Eye (tissue), 1 donor: Measurements from ENCODE around the gene IL17RD.

Source experiments
- DNase-seq: peaks from one replicate; pipeline ENCODE4 v3.0.0-alpha.2; 2015

Gene IL17RD

DNA sequence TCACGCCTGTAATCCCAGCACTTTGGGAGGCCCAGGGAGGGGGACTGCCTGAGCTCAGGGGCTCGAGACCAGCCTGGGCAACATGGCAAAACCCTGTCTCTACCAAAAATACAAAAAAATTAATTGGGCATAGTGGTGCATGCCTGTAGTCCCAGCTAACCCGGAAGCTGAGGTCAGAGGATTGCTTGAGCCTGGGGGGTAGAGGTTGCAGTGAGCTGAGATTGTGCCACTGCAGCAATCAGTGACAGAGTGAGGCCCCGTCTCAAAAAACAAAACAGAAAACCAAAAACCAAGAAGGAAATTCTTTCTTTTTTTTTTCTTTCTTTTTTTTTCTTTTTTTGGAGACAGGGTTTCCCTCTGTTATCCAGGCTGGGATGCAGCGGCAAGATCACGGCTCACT is 101.2 kb downstream of the IL17RD start:
- no peak for DNase-seq

DNA sequence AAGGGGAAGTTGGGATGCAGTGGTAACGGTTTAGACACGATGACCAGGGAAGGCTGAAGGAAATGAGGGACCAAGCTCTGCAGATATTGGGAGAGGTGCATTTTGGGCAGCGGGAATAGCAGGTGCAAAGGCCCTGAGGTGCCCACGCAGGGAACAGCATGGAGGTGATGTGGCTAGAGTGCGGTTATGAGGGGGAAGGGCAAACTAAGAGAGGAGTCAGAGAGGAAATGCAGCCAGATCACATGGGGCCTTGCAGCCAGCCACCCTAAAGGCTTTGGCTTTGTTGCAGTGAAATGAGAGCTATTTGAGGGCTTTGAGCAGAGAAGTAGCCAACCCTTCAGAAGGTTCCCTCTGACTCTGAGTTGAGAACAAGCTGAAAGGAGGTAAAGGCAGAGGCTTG is 102.1 kb downstream of the IL17RD start:
- no peak for DNase-seq

DNA sequence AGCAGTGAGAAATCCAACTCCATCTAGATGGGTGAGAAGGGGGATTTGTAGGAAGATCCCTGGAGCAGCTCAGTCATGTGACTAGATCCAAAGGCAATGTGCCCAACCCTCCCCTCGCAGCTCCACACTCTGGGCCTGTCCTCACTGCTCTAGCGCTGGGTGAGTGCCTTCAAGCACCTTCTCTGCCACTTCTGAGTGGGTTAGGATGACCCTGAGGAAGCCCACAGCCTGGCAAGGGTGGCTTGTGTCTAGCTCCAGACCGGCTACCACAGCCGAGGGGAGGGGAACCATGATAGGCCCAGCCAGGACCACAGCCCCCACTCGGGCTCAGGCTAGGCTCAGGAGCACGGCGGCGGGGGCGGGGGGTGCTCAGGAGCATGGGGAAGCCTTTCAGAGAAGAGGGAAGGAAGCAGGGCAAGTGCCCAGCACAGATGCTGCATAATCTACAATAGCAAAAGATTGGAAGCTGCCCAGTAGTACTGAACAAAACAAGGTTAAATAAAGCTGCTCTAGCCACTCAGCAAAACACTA is 103.0 kb downstream of the IL17RD start:
- DNase-seq = no peak

DNA sequence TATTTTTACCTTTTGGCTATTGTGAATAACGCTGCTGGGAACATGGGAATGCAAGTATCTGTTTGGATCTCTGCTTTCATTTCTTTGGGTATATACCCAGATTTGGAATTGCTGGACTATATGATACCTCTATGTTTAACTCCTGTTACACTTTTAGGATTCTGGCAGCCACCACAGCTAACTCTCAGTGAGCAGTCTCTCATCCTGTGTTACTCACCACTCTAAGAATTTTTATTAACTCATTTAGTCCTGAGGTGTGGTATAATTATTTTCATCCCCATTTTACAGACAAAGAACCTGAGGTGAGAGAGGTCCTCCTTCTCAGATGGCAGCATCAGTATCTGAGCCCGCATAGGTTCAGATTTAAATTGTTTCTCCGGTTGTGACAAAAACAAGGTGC is 103.6 kb downstream of the IL17RD start:
- DNase-seq = no peak

DNA sequence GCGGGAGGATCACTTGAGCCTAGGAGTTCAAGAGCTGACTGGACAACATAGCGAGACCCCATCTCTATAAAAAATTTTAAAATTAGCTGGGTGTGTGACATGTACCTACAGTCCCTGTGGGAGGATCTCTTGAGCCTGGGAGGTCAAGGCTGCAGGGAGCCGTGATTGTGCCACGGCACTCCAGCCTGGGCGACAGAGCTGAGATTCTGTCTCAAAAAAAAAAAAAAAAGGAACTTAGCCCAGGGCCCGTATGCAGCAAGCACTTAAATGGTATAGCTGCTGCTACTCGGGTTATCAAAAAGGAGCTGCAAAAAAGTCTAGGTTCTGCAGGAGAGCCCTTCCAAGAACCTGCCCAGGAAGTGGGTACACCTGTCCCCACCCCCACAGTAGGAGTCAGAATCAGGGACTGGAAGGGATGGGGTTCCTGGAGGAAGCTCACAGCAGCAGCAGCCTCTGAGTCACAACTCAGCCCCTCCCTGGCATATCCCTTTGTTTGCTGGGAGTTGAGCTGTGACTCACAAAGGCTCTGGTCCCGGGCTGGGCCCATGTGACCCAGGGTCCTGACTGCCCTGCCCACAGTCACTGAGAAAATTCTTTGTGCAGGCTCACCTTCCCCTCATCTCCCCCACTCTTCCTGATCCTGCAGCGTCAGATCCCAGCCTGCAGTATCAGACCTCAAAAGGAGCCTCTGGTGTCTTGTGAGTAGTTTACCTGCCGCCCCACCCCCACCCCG is 104.9 kb downstream of the IL17RD start, which contains the start of gene SPATA12:
Gene SPATA12 (plus strand): TSS at position 576 of the 733 bp plus-strand sequence. CDS start 13,031 bp downstream, outside the sequence.
- DNase-seq = peak; percentile 16

DNA sequence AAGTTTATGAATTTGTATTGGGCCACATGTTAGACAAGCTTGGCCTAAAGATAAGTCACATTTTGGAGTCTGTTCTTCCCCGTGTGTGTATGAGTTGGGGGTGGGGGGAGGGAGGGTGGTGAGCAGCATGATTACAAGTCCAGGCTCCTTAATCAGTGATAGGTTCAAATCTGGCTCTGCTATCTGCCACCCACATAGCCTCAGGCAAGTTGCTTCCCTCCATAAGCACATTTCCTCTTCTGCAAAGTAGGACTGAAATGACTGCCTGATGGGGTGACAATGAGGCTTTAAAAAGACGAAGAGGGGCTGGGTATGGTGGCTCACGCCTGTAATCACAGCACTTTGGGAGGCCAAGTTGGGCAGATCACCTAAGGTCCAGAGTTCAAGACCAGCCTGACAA is 105.7 kb downstream of the IL17RD start:
- DNase-seq = no peak

DNA sequence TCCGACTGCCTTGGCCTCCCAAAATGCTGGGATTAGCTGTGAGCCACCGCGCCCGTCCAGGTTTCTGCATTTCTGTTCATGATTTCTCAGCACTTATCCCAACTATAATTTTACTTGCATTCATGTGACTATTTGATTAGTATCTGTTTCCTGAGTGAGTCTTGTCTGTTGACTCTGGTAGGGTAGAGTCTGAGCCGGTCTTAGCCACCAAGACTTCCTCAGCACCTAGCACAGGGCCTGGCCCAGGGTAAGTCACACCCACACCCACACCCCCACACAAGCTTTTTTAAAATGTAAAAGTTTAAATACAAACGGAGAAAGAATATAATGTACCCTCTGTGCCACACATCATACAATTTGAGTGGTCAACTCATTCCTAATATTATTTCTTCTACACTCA is 107.8 kb downstream of the IL17RD start:
- DNase-seq = no peak

DNA sequence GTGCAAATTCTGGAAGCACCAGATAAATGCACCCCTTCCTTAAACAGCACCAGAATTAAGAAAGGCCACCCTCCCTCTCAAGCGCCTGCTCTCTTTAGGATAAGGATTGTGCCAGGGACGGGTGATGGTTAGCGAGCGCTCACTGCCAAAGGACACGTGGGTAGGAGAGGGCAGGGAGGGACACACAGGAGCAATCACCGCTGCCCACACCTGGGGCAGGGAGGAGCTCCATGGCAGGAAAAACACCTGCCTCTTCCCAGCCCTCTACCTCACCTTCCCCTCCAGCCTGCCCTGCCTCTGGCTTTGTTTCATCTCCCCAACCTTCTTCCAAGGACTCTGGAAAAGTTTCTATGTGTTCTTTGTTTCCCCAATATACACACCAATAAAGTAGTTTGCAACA is 112.0 kb downstream of the IL17RD start:
- DNase-seq = no peak

DNA sequence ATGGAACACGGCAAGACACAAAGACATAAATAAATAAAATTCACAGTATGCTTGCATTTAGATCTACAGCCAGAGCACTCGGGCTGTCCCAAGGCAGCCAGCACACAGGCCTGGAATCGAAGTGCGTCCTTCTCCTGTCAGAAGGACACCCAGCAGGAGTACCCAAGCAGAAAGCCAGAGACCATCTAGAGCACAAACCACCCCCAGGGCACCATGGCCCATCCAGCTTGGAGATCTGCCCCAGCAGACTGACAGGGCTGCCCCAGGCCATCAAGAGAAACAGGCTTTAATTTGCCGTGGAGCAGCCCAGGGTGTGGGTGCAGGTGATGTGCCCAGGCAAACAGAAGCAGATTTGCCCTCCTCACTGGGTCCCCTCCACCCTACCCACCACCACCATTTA is 112.5 kb downstream of the IL17RD start:
- DNase-seq = no peak

DNA sequence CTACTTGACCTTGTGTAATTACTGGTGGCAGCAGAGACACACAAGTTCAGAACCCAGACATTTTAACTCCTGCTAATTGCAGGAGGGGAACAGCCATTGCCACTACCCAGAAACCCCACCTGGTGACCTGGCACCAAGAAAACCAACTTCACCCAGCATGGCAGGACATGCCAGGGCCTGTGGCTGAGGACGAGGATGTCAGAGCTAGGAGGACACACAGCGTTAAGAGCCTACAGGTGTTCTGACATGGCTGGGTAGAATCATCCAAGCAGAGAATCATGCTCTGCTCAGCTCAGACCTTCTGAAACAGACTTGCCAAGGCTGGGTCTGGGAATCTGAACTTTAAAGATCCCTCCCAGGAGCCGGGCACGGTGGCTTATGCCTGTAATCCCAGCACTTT is 116.4 kb downstream of the IL17RD start:
- DNase-seq = no peak

DNA sequence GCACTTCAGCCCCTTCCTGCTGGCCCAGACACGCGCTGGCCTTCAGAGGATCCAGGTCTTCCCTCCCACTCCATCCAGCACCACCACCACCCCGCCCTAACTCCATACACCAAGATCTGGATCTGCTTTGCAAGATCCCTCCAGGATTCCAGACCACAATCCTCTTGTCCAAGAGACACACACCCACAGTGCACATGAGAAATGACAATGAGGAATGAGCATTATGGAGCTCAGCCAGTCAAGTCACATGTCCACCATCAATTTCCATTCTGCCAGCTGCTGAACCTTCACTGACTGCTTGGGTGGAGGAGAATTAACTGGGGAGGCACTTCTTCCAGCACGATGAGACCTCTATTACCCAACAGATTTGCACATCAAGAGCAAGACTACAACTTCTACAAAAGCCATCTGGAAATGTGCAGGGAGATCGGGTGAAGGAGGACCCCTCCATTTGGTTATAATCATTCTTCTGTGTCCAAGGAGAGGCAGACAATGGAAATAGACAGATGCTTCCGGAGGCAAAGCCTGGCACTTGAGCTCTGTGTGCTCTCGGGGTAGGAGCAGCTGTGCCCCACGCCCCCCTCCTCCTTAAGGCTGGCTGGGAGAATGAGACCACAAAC is 117.0 kb downstream of the IL17RD start:
- peak; percentile 62 for DNase-seq

DNA sequence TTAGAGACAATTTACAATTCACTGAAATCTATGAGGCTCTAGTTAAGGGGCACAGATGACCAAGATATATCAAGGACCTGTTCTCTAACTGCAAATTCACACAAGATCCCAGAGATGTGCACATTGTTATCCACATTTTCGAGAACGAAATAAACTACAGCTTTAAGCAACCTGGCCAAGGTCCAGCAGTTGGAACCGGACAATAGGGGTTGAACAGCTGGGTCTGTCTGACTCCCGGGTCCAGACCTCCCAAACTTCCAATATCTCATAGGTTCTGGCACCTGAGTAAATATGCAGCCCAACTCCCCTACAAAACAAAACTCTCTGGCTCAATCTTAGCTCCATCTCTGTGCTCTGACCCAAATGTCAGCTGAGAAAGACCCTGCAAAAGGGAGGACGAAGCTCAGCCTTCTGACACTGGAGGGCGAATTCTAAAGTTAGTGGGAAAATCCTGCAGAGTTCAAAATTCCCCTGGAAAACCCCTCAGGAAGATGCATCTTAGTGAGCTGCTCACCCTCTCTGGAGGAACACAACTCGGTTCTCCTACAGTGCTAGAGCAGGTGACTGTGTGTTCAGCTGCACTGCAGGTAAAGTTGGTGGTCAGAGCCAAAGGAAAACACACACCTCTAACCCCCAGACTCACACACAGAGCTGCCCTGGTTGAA is 118.9 kb downstream of the IL17RD start:
- DNase-seq = no peak

DNA sequence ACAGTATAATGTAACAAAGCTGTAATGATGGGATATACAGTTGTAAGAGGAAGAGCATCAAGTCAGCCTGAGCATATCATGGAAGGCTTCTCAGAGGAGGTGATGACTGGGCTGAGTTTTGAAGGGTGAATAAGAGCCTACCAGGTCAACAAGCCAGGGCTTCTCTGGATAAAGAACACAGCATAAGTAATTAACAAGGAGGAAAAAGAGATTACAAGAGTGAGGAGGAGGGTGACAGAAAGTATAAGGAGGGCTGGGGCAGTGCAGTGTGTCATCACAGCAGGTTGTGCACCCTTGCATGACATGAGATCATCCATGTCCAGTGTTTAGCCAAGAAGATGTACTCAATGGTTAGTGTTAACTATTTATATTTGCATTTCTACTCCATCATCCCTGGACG is 121.6 kb downstream of the IL17RD start:
- no peak for DNase-seq

DNA sequence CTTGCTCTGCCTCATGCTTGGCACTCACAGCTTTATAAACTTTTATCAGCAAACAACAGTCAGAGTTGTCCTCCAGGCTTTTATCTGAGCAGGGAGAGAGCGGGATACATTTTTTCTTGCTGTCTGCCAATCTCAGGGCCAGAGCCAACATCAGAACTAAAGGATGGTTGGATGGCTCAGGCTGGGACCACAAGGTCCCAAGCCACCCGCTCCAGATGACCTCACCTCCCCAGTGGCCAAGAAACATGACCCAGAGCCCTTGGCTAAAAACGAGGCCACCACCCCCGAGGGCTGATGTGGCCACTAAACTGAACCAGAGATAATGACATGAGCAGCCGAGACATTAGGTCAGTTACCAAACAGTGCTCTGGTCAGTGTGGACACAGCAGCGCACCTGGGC is 123.5 kb downstream of the IL17RD start:
- no peak for DNase-seq
